ENCODE results near the gene HOXD8.

Gene HOXD8

DNA sequence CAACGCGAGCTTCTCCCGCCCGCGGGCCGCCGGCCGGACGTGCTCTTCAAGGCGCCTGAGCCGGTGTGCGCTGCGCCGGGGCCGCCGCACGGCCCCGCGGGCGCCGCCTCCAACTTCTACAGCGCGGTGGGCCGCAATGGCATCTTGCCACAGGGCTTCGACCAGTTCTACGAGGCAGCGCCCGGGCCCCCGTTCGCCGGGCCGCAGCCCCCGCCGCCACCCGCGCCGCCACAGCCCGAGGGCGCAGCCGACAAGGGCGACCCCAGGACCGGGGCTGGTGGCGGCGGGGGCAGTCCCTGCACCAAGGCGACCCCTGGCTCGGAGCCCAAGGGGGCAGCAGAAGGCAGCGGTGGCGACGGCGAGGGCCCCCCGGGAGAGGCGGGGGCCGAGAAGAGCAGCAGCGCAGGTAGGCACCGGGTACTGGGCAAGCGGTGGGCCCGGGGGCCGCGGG is 21.7 kb upstream of the HOXD8 start:
- no peak for DNase-seq (ENCODE audit: extremely low spot score)
- POLR2A ChIA-PET: interaction anchor here (3.9 kb wide), 1 partner anchor 24 kb away, joined by 35 read pairs; the partner anchor contains the start of gene HOXD8
- TF ChIP-seq FOXA1 (IDR thresholded peaks at IDR 0.05): no peak
- TF ChIP-seq SUZ12 (IDR thresholded peaks at IDR 0.05): no peak
- no peak for TF ChIP-seq BHLHE40 (IDR thresholded peaks at IDR 0.05; ENCODE audit: borderline replicate concordance)
- TF ChIP-seq, protein P1, sequence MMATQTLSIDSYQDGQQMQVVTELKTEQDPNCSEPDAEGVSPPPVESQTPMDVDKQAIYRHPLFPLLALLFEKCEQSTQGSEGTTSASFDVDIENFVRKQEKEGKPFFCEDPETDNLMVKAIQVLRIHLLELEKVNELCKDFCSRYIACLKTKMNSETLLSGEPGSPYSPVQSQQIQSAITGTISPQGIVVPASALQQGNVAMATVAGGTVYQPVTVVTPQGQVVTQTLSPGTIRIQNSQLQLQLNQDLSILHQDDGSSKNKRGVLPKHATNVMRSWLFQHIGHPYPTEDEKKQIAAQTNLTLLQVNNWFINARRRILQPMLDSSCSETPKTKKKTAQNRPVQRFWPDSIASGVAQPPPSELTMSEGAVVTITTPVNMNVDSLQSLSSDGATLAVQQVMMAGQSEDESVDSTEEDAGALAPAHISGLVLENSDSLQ (IDR thresholded peaks at IDR 0.05): no peak
- TF ChIP-seq CTBP1 (IDR thresholded peaks at IDR 0.05; ENCODE audit: borderline replicate concordance): no peak
- CTCF ChIA-PET: no interaction called here

DNA sequence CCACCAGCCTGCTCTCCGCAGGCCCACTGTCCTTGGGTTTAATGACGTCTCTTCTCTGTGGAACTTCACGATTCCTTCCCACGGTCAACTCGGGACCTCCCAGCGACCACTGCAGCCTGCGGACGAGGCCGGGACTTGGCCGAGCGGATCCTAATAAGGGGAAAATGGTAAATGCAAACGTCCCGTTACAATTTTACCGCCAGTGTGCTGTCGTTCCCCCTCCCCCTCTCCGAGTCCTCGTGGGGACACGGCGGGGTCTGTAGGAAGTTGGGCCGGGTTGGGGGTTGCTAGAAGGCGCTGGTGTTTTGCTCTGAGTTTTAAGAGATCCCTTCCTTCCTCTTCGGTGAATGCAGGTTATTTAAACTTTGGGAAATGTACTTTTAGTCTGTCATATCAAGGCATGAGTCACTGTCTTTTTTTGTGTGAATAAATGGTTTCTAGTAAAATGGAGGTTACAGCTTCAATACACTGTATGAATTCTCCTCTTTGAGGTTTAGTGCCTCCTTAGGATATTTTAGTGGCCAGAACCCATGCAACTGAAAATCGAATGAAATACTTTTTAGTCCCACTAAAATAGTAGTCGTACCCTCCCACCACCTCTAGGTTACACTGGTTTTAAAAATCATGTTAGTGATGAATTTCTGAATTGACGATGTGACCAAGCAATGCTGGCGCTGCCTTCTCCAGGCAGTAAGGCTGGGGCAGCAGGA is 20.2 kb upstream of the HOXD8 start:
- CTCF ChIA-PET: no interaction called here
- TF ChIP-seq ARNT (IDR thresholded peaks at IDR 0.05) (no peak), LEF1 (IDR thresholded peaks at IDR 0.05; ENCODE audit: borderline replicate concordance) (no peak), SUZ12 (IDR thresholded peaks at IDR 0.05) (no peak), TARDBP (IDR thresholded peaks at IDR 0.05) (no peak)

DNA sequence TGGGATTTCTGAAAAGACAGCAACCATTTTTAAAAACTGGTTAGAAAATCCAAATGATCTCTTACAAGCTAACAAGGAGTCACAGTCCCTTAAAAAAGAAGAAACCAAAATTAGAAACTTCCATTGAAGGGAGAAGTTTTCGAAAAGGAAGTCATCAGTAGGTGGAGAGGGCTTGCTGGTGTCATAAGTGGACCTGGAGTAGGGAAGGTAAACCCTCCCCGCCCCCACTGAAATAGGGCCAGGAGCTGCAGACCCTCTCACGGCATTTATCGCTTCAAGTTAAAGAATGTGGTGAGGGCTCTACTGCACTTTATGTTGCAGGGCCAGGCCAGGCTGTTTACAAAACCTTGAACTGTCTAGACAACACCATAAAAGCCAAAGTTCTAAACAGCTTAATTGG is 19.6 kb upstream of the HOXD8 start:
- DNase-seq (ENCODE audit: extremely low spot score): no peak
- ChIA-PET CTCF (interaction anchor here (0.7 kb wide), 1 partner anchor 735 kb away, joined by 3 read pairs; no protein-coding TSS in a partner anchor), POLR2A (interaction anchor here (1.0 kb wide), 1 partner anchor 10 kb away, joined by 3 read pairs; no protein-coding TSS in a partner anchor)
- TF ChIP-seq FOXM1 (IDR thresholded peaks at IDR 0.05; ENCODE audit: borderline replicate concordance): no peak

More for the DNA sequence above, 20.2 kb upstream of the HOXD8 start:
- DNase-seq (ENCODE audit: extremely low spot score): no peak
- POLR2A ChIA-PET: interaction anchor here (1.0 kb wide), 1 partner anchor 11 kb away, joined by 3 read pairs; no protein-coding TSS in a partner anchor

DNA sequence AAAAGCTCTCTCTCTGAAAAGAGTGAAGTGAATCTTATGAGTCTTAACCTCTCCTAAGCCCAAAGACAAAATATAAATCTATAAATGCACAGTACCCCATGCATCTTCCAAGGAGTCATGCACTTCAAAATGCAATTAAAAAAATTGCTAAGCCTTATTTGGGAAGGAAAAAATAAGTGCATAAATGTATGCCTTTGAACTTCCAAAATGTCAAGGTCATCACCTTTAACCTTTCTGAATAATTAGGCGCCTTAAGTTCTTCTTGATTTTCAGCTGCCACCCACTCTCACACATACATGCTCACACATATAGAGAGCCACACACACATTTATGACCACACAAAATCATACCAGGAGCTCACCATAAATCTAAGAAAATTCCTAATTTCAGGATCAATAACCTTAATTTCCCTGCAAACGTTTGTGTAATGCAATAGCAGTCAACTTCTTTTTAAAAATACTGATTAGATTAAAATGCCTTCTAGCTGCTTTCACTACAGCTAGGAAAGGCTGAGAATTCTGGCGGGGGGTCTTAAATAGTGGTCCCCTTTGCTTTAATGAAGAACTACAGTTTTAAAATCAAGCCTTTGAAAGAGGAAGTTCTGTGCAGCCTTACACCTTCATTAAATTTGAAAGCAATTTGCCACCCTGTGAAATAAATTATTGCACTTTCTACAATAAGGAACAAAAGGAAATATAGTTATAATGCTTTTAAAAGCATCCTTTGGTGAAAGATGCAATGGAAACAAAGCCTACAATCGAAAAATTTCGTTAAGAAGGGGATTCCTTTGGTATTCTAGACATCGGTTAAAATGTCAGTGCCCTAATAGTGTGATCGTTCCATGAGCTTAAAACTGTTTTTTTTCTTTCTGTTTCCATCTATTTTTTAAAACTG is 18.8 kb upstream of the HOXD8 start:
- CTCF ChIA-PET: interaction anchor here (0.7 to 0.8 kb wide), 3 partner anchors 16 to 734 kb away, joined by 3 read pairs; no protein-coding TSS in a partner anchor
- no peak for TF ChIP-seq CTBP1 (IDR thresholded peaks at IDR 0.05; ENCODE audit: borderline replicate concordance)
- TF ChIP-seq TARDBP (IDR thresholded peaks at IDR 0.05): no peak
- TF ChIP-seq, protein P1 (IDR thresholded peaks at IDR 0.05): no peak
- TF ChIP-seq NFRKB (IDR thresholded peaks at IDR 0.05): no peak
- no peak for TF ChIP-seq FOXM1 (IDR thresholded peaks at IDR 0.05; ENCODE audit: borderline replicate concordance)
- no peak for TF ChIP-seq ZNF384 (IDR thresholded peaks at IDR 0.05)
- no peak for TF ChIP-seq HDGF (IDR thresholded peaks at IDR 0.05; ENCODE audit: borderline replicate concordance)
- no peak for TF ChIP-seq ARNT (IDR thresholded peaks at IDR 0.05)
- TF ChIP-seq FOXK2 (IDR thresholded peaks at IDR 0.05): no peak
- no peak for TF ChIP-seq L3MBTL2 (conservative IDR thresholded peaks at IDR 0.05)
- TF ChIP-seq SP1 (IDR thresholded peaks at IDR 0.05): no peak
- no peak for TF ChIP-seq LEF1 (IDR thresholded peaks at IDR 0.05; ENCODE audit: borderline replicate concordance)
- TF ChIP-seq FOXA1 (IDR thresholded peaks at IDR 0.05): no peak
- no peak for TF ChIP-seq BHLHE40 (IDR thresholded peaks at IDR 0.05; ENCODE audit: borderline replicate concordance)
- no peak for TF ChIP-seq ELF4 (IDR thresholded peaks at IDR 0.05)
- no peak for TF ChIP-seq SUZ12 (IDR thresholded peaks at IDR 0.05)
- POLR2A ChIA-PET: interaction anchor here (1.0 to 1.3 kb wide), 2 partner anchors 10 to 14 kb away, joined by 3 to 4 read pairs; no protein-coding TSS in a partner anchor
- DNase-seq (ENCODE audit: extremely low spot score): no peak

DNA sequence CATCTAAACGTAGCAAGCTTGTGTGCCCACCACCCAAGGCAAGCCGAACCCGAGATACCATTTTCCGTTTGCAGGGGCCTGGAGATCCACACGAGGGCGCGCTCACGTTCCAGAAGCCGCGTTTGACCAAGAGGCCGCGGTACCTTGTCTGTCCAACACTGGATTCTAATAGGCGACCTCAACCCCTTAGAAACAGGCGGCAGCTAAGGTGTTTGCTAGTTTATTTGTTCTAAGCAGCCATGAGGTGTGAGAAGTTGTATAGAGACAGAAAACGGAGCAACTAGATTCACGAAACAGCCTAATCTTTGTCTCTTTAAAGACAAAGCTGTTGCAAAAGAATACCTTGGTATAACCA is 18.2 kb upstream of the HOXD8 start:
- no peak for DNase-seq (ENCODE audit: extremely low spot score)
- no peak for TF ChIP-seq L3MBTL2 (conservative IDR thresholded peaks at IDR 0.05)
- ChIA-PET CTCF (interaction anchor here (0.6 to 0.8 kb wide), 2 partner anchors 16 to 459 kb away, joined by 3 read pairs; no protein-coding TSS in a partner anchor), POLR2A (interaction anchor here (1.3 kb wide), 1 partner anchor 15 kb away, joined by 4 read pairs; no protein-coding TSS in a partner anchor)

DNA sequence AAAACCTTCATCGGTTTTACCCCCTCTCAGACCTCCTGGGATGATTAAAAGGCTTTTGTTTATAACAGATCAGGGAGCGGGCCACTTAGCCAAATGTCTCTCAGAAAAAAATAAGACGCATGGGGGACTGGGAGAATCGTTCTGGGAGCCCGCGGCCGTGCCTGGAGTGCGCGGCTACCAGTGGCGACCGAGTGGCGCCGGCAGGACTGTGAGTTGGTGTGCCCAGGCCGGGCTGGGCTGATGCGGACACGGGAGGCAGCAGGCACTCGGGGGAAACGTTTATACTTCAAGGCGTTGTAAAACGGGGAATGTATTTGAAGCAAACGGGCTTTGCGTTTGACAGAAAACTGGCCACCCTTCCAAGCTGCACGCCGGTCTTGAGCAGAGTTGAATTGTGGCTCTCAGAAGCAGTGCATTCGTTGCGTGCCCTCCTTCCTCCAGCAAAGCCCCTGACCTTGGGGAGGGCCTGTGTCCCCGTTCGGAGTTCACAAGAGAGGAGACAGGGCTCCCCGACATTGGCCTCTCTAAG is 17.6 kb upstream of the HOXD8 start:
- CTCF ChIA-PET: interaction anchor here (0.6 kb wide), 1 partner anchor 459 kb away, joined by 3 read pairs; no protein-coding TSS in a partner anchor
- no peak for TF ChIP-seq FOXK2 (IDR thresholded peaks at IDR 0.05)
- no peak for TF ChIP-seq ARNT (IDR thresholded peaks at IDR 0.05)
- TF ChIP-seq HDGF (IDR thresholded peaks at IDR 0.05; ENCODE audit: borderline replicate concordance): no peak
- TF ChIP-seq, protein P1 (IDR thresholded peaks at IDR 0.05): no peak
- TF ChIP-seq ZNF384 (IDR thresholded peaks at IDR 0.05): no peak
- no peak for TF ChIP-seq SUZ12 (IDR thresholded peaks at IDR 0.05)
- TF ChIP-seq FOXA1 (IDR thresholded peaks at IDR 0.05): no peak
- TF ChIP-seq SP1 (IDR thresholded peaks at IDR 0.05): no peak
- no peak for TF ChIP-seq CTBP1 (IDR thresholded peaks at IDR 0.05; ENCODE audit: borderline replicate concordance)
- no peak for TF ChIP-seq ELF4 (IDR thresholded peaks at IDR 0.05)
- no peak for TF ChIP-seq L3MBTL2 (conservative IDR thresholded peaks at IDR 0.05)
- no peak for TF ChIP-seq BHLHE40 (IDR thresholded peaks at IDR 0.05; ENCODE audit: borderline replicate concordance)
- TF ChIP-seq LEF1 (IDR thresholded peaks at IDR 0.05; ENCODE audit: borderline replicate concordance): no peak
- no peak for TF ChIP-seq NFRKB (IDR thresholded peaks at IDR 0.05)
- no peak for TF ChIP-seq TARDBP (IDR thresholded peaks at IDR 0.05)
- POLR2A ChIA-PET: no interaction called here
- no peak for DNase-seq (ENCODE audit: extremely low spot score)
